HG02798 (cell line): ENCODE results near the gene POTED.
"Not testable (repeated sequence)": the region's sequence is repeated elsewhere in the genome, so short reads cannot be mapped to it uniquely, and the experiment has no call there.

Source experiments
- ATAC-seq: cut with Tn5 transposase; IDR thresholded peaks from one replicate; pipeline ENCODE4 v1.9.1; 2021; ENCODE audit warnings: mild to moderate bottlenecking; ENCODE audit not compliant: unreplicated experiment, poor library complexity

POTED gene

GRCh38 chr21:13609477-13609876 lies at the start of gene POTED:
TSS of gene POTED (plus strand) at chr21:13609777. CDS start at chr21:13610229, 452 bp downstream.
- not testable (repeated sequence) for ATAC-seq

- ATAC-seq: not testable (repeated sequence)
These were observed 40.5 kb downstream of the POTED start for GRCh38 chr21:13650101-13650500.

GRCh38 chr21:13651746-13652145 lies 42.2 kb downstream of the POTED start:
- ATAC-seq: not testable (repeated sequence)
